ENCODE results near the gene NFKBIE. TPM values are rescaled to one million over a fixed set of nuclear protein-coding genes. Genes with fewer than 3 reads are reported as not detected.

Gene NFKBIE
- total and polyA plus RNA-seq, 2 of the 13 experiments (the other 11 are each of a cell fraction or from before 2014, with no cell fraction given) = 6.7 to 14.5 TPM

DNA sequence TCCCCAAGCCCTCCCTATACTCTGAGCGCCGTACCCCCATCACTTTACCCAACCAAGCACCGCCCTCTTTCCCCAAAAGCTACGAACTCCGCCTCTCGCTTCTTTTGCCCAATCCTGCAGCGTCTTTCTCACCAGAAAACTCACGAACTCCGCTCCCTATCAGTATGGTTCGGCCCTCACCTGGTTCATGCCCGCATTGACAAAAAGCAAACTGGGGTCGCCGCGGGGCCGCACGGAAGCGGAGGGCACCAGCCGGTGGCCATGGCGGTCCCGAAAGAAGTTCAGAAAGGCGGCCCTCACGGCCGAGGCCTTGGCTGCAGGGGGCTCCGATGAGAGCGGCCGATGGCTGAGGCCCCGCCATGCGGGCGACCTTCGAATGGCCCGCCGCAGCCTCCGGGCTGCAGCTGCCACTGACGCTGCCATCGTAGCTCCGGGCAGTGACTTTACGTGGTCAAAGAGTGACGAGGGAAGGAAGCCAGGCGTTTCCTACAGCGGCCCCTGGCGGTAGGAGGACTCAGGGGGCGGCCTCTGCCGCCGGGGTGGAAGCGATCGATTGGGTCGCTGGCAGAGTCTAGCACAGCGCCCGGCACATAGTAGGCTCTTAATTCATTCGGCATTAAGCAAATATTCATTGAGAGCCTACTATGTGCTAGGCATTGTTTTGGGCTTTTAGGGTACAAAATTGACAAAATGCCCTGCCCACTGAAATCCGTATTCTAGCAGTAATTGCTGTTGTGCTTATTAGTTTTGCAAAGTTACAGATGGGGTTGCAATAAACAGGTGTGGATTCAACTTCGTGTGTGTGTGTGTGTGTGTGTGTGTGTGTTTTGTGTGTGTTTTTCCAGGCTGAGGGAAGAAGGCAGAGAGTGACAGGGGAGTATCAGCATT lies 47.8 kb upstream of the NFKBIE start, which contains the start of gene AARS2 (continued):
- TF ChIP-seq ZNF562 (CRISPR knock-in tag; IDR thresholded peaks at IDR 0.05; ENCODE audit: borderline replicate concordance) = no peak; the same call in 1 of the 2 replicates
- TF ChIP-seq YEATS4 (CRISPR knock-in tag; IDR thresholded peaks at IDR 0.05; ENCODE audit: borderline replicate concordance) = peak; percentile 99
- TF ChIP-seq ZNF550 (CRISPR knock-in tag; IDR thresholded peaks at IDR 0.05; ENCODE audit: borderline replicate concordance) = 0 out of 2 replicates have a peak, but pooled peaks have one; percentile 21
- TF ChIP-seq, protein P1, sequence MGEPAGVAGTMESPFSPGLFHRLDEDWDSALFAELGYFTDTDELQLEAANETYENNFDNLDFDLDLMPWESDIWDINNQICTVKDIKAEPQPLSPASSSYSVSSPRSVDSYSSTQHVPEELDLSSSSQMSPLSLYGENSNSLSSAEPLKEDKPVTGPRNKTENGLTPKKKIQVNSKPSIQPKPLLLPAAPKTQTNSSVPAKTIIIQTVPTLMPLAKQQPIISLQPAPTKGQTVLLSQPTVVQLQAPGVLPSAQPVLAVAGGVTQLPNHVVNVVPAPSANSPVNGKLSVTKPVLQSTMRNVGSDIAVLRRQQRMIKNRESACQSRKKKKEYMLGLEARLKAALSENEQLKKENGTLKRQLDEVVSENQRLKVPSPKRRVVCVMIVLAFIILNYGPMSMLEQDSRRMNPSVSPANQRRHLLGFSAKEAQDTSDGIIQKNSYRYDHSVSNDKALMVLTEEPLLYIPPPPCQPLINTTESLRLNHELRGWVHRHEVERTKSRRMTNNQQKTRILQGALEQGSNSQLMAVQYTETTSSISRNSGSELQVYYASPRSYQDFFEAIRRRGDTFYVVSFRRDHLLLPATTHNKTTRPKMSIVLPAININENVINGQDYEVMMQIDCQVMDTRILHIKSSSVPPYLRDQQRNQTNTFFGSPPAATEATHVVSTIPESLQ (CRISPR knock-in tag; conservative IDR thresholded peaks at IDR 0.05) = no peak; the same call in 1 of the 2 replicates
- TF ChIP-seq, protein P2, sequence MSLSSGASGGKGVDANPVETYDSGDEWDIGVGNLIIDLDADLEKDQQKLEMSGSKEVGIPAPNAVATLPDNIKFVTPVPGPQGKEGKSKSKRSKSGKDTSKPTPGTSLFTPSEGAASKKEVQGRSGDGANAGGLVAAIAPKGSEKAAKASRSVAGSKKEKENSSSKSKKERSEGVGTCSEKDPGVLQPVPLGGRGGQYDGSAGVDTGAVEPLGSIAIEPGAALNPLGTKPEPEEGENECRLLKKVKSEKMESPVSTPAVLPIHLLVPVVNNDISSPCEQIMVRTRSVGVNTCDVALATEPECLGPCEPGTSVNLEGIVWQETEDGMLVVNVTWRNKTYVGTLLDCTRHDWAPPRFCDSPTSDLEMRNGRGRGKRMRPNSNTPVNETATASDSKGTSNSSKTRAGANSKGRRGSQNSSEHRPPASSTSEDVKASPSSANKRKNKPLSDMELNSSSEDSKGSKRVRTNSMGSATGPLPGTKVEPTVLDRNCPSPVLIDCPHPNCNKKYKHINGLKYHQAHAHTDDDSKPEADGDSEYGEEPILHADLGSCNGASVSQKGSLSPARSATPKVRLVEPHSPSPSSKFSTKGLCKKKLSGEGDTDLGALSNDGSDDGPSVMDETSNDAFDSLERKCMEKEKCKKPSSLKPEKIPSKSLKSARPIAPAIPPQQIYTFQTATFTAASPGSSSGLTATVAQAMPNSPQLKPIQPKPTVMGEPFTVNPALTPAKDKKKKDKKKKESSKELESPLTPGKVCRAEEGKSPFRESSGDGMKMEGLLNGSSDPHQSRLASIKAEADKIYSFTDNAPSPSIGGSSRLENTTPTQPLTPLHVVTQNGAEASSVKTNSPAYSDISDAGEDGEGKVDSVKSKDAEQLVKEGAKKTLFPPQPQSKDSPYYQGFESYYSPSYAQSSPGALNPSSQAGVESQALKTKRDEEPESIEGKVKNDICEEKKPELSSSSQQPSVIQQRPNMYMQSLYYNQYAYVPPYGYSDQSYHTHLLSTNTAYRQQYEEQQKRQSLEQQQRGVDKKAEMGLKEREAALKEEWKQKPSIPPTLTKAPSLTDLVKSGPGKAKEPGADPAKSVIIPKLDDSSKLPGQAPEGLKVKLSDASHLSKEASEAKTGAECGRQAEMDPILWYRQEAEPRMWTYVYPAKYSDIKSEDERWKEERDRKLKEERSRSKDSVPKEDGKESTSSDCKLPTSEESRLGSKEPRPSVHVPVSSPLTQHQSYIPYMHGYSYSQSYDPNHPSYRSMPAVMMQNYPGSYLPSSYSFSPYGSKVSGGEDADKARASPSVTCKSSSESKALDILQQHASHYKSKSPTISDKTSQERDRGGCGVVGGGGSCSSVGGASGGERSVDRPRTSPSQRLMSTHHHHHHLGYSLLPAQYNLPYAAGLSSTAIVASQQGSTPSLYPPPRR (CRISPR knock-in tag; IDR thresholded peaks at IDR 0.05; ENCODE audit: borderline replicate concordance) = peak; percentile 74
- TF ChIP-seq RCOR2 (CRISPR knock-in tag; IDR thresholded peaks at IDR 0.05) = peak; percentile 95
- peak; percentile 95 for TF ChIP-seq GABPB1 (CRISPR knock-in tag; IDR thresholded peaks at IDR 0.05)
- TF ChIP-seq HOXA3 (CRISPR knock-in tag; IDR thresholded peaks at IDR 0.05) = peak; percentile 98
- TF ChIP-seq, protein P3, sequence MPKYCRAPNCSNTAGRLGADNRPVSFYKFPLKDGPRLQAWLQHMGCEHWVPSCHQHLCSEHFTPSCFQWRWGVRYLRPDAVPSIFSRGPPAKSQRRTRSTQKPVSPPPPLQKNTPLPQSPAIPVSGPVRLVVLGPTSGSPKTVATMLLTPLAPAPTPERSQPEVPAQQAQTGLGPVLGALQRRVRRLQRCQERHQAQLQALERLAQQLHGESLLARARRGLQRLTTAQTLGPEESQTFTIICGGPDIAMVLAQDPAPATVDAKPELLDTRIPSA (CRISPR knock-in tag; IDR thresholded peaks at IDR 0.05; ENCODE audit: borderline replicate concordance) = peak; percentile 42; the same call in 1 of the 2 replicates
- TF ChIP-seq, protein P4, sequence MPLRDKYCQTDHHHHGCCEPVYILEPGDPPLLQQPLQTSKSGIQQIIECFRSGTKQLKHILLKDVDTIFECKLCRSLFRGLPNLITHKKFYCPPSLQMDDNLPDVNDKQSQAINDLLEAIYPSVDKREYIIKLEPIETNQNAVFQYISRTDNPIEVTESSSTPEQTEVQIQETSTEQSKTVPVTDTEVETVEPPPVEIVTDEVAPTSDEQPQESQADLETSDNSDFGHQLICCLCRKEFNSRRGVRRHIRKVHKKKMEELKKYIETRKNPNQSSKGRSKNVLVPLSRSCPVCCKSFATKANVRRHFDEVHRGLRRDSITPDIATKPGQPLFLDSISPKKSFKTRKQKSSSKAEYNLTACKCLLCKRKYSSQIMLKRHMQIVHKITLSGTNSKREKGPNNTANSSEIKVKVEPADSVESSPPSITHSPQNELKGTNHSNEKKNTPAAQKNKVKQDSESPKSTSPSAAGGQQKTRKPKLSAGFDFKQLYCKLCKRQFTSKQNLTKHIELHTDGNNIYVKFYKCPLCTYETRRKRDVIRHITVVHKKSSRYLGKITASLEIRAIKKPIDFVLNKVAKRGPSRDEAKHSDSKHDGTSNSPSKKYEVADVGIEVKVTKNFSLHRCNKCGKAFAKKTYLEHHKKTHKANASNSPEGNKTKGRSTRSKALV (CRISPR knock-in tag; IDR thresholded peaks at IDR 0.05) = no peak; the same call in none of the 2 replicates
- TF ChIP-seq, protein P5, sequence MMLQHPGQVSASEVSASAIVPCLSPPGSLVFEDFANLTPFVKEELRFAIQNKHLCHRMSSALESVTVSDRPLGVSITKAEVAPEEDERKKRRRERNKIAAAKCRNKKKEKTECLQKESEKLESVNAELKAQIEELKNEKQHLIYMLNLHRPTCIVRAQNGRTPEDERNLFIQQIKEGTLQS (CRISPR knock-in tag; IDR thresholded peaks at IDR 0.05) = peak; percentile 80
- TF ChIP-seq, protein P6, sequence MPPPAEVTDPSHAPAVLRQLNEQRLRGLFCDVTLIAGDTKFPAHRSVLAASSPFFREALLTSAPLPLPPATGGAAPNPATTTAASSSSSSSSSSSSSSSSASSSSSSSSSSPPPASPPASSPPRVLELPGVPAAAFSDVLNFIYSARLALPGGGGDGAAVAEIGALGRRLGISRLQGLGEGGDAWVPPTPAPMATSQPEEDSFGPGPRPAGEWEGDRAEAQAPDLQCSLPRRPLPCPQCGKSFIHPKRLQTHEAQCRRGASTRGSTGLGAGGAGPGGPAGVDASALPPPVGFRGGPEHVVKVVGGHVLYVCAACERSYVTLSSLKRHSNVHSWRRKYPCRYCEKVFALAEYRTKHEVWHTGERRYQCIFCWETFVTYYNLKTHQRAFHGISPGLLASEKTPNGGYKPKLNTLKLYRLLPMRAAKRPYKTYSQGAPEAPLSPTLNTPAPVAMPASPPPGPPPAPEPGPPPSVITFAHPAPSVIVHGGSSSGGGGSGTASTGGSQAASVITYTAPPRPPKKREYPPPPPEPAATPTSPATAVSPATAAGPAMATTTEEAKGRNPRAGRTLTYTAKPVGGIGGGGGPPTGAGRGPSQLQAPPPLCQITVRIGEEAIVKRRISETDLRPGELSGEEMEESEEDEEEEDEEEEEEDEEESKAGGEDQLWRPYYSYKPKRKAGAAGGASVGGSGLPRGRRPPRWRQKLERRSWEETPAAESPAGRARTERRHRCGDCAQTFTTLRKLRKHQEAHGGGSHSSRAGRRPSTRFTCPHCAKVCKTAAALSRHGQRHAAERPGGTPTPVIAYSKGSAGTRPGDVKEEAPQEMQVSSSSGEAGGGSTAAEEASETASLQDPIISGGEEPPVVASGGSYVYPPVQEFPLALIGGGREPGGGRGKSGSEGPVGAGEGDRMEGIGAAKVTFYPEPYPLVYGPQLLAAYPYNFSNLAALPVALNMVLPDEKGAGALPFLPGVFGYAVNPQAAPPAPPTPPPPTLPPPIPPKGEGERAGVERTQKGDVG (CRISPR knock-in tag; IDR thresholded peaks at IDR 0.05; ENCODE audit: borderline replicate concordance) = peak; percentile 95; the same call in 1 of the 2 replicates
- TF ChIP-seq TRIM24 (CRISPR knock-in tag; IDR thresholded peaks at IDR 0.05) = no peak

Measured in HepG2 (cell line).